Common myeloid progenitor, CD34-positive (primary cell): ENCODE data around the gene KRT81.

ENCODE experiments used
- CTCF ChIA-PET: fragments of 350-600 bp; sonication (Branson Sonifier 250); formaldehyde crosslinking; loops from one replicate; lab custom pipeline; 2021; ENCODE audit warnings: antibody characterized with exemption; lab: Charles Lee
- POLR2A ChIA-PET: fragments of 350-600 bp; sonication (Branson Sonifier 250); formaldehyde crosslinking; loops from one replicate; lab custom pipeline; 2021; ENCODE audit warnings: antibody characterized with exemption; lab: Charles Lee
- DNase-seq, 3 donors: peaks; one replicate each; pipeline versions ENCODE4 v3.0.0 to v3.0.0-alpha.2; 2013
- H3K27ac ChIP-seq, 2 experiments: 1 replicate in 1 of 2; 2 replicates in 1 of 2; pipeline ENCODE4 v1.7.0; 2013; ENCODE audit warnings: inconsistent platforms in 2 of 2, low read length in 2 of 2, mild to moderate bottlenecking in 2 of 2, low read depth in 1 of 2, moderate library complexity in 1 of 2; ENCODE audit not compliant: severe bottlenecking in 2 of 2, insufficient read depth in 1 of 2, poor library complexity in 1 of 2
- H3K27me3 ChIP-seq, 5 experiments: replicated peaks in 2 of 5; 1 replicate in 3 of 5; 2 replicates in 2 of 5; pipeline versions ENCODE4 v1.6.1 to v1.7.0; 2013; ENCODE audit warnings: low read length in 4 of 5, mild to moderate bottlenecking in 2 of 5, moderate library complexity in 2 of 5, inconsistent platforms in 1 of 5; ENCODE audit not compliant: insufficient read depth in 5 of 5, control insufficient read depth in 4 of 5
- H3K36me3 ChIP-seq, 4 experiments: 1 replicate in 2 of 4; 2 replicates in 2 of 4; pipeline versions ENCODE4 v1.6.1 to v1.7.0; 2013; ENCODE audit warnings: low read length in 3 of 4, control low read depth in 1 of 4, mild to moderate bottlenecking in 1 of 4; ENCODE audit not compliant: control insufficient read depth in 4 of 4, insufficient read depth in 4 of 4
- H3K4me1 ChIP-seq, 4 experiments: 1 replicate in 3 of 4; 2 replicates in 1 of 4; pipeline versions ENCODE4 v1.6.1 to v1.7.1; 2013; ENCODE audit warnings: low read length in 3 of 4, mild to moderate bottlenecking in 3 of 4, control low read depth in 1 of 4, inconsistent platforms in 1 of 4, moderate library complexity in 1 of 4; ENCODE audit not compliant: control insufficient read depth in 4 of 4, insufficient read depth in 4 of 4; ENCODE audit errors: control extremely low read depth in 1 of 4
- H3K4me3 ChIP-seq, 7 experiments: 1 replicate in 4 of 7; 2 replicates in 3 of 7; pipeline versions ENCODE4 v1.5.1 to v1.7.0; 2013; ENCODE audit warnings: mild to moderate bottlenecking in 7 of 7, low read length in 6 of 7, moderate library complexity in 6 of 7, inconsistent platforms in 2 of 7, low read depth in 2 of 7, control low read depth in 1 of 7; ENCODE audit not compliant: insufficient read depth in 4 of 7, control insufficient read depth in 1 of 7; ENCODE audit errors: extremely low read depth in 1 of 7
- H3K9me3 ChIP-seq, 5 experiments: 1 replicate in 4 of 5; 2 replicates in 1 of 5; pipeline versions ENCODE4 v1.6.1 to v1.7.1; 2013; ENCODE audit warnings: low read length in 4 of 5, mild to moderate bottlenecking in 2 of 5, inconsistent platforms in 1 of 5, low read depth in 1 of 5, moderate library complexity in 1 of 5; ENCODE audit not compliant: control insufficient read depth in 4 of 5, insufficient read depth in 2 of 5; ENCODE audit errors: control extremely low read depth in 1 of 5
- WGBS: methylation state at CpG from one replicate; pipeline ENCODE4 v1.1.5; 2013; ENCODE audit not compliant: insufficient coverage; 5-methylcytosine and 5-hydroxymethylcytosine counted together

The KRT81 gene

DNA sequence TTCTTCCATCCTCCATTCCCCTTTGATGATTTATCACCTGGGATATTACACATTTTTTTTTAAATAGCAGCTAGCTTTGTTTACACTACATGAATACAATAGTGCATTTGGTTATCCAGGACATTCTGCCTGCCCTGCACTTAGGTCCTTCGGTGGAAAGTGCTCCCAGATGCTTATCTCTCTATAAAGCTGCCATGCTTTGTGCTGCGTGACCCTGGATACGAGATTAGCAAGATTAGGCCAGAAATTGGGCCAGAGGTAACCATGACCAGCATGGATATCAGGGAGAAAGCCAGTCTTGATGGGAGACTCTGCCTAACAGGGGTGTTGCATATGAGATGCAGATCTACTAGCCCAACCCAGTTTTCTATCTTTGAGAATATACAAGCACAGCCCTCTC lies 42.0 kb upstream of the KRT81 start:
- ChIA-PET CTCF (interaction anchor here (1.0 to 1.4 kb wide), 2 partner anchors 11 to 27 kb away, joined by 3 to 4 read pairs; no protein-coding TSS in a partner anchor), POLR2A (no interaction called here)
- peaks cover 0 to 11% (median 3%) of the 10 kb centered on the region in 5 experiments for H3K9me3 ChIP-seq
- peaks cover 0 to 3% (median 0%) of the 10 kb centered on the region in 5 experiments for H3K27me3 ChIP-seq
- no peak overlapping the region for H3K27ac ChIP-seq
- H3K4me1 ChIP-seq: no peaks in the 10 kb centered on the region
- no peak for DNase-seq
- H3K4me3 ChIP-seq: no peak overlapping the region
- H3K36me3 ChIP-seq: no peaks in the 10 kb centered on the region
- WGBS: 80% methylated on average over 2 of the region's 3 CpGs

DNA sequence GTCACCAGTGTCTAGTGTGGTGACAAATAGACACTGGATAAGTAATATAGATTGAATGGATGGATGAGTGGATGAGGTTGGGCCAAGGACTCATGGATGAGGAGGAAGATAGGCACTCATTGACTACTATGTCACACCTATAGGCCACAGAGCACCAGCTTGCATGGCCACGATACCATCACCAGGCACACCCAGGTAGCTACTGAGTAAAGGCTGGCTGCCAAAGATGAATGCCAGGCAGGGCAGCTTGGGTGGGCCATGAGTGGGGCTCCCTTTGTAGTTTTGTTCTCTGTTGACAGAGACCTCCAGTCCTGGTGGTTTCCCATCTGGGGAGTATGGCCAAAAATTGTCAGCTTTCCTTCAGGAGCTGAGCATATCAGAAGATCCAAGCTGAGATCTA lies 41.0 kb upstream of the KRT81 start:
- CTCF ChIA-PET: interaction anchor here (1.4 to 7.3 kb wide), 2 partner anchors 10 to 17 kb away, joined by 3 to 42 read pairs; no protein-coding TSS in a partner anchor

DNA sequence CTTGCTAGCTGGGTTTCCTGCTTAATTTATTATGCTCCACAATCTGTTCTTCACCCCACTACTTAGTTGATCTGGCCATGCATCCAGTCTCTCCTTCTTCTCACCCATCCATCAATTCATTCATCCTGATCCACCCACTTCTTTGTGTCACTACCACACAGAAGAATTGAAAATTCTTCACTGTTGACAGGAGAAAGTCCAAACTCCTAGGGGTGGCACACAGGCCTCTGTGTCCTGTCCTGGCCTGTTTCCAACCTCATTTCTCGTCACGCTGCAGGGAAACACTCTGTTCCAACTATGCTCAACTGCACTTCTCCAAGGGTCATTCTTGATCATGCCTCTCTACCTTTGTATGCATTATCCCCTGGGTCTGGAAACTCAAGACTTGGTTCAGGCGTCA lies 40.5 kb upstream of the KRT81 start:
- Histone ChIP-seq H3K36me3 (no peaks in the 10 kb centered on the region), H3K4me3 (no peak overlapping the region), H3K27ac (no peak overlapping the region), H3K9me3 (peaks cover 0 to 8% (median 3%) of the 10 kb centered on the region in 5 experiments), H3K4me1 (no peaks in the 10 kb centered on the region), H3K27me3 (peaks cover 0 to 3% (median 0%) of the 10 kb centered on the region in 5 experiments)
- WGBS: 100% methylated on average over 2 of the region's 3 CpGs
- POLR2A ChIA-PET: interaction anchor here (1.2 kb wide), 1 partner anchor 1451 kb away, joined by 3 read pairs; no protein-coding TSS in a partner anchor
- CTCF ChIA-PET: interaction anchor here (1.2 to 7.3 kb wide), 5 partner anchors 10 to 53 kb away, joined by 3 to 42 read pairs (median 4); no protein-coding TSS in a partner anchor
- DNase-seq: no peak

More for the DNA sequence above, 41.0 kb upstream of the KRT81 start:
- no peak for DNase-seq
- no peaks in the 10 kb centered on the region for H3K4me1 ChIP-seq
- peaks cover 0 to 8% (median 3%) of the 10 kb centered on the region in 5 experiments for H3K9me3 ChIP-seq
- H3K27me3 ChIP-seq: peaks cover 0 to 3% (median 0%) of the 10 kb centered on the region in 5 experiments
- H3K27ac ChIP-seq: no peak overlapping the region
- no CpG with 5 or more reads among the region's 1 CpG for WGBS
- POLR2A ChIA-PET: no interaction called here
- H3K36me3 ChIP-seq: no peaks in the 10 kb centered on the region
- no peak overlapping the region for H3K4me3 ChIP-seq

DNA sequence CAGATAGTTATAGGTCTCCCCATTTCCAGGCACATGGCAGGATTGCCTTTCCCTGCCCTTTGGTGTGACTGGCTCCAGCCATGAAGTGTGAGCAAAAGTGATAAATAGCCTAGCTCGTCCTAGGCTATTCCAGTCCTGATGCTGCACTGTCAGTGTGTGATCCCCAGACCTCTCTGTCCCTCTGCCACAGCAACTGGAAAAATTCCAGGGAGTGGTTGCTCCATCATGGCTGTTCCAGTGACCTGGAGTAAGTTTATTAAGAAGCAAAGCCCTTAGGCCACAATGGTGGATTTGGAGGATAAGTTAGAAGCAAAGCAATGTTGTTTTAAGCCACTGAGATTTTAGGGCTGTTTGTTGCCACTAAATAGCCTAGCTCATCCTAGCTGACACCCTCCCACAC lies 39.7 kb upstream of the KRT81 start:
- no peaks in the 10 kb centered on the region for H3K36me3 ChIP-seq
- peaks cover 0 to 3% (median 0%) of the 10 kb centered on the region in 5 experiments for H3K27me3 ChIP-seq
- H3K4me1 ChIP-seq: no peaks in the 10 kb centered on the region
- peaks cover 0 to 6% (median 3%) of the 10 kb centered on the region in 5 experiments for H3K9me3 ChIP-seq
- CTCF ChIA-PET: interaction anchor here (1.0 to 7.3 kb wide), 6 partner anchors 16 to 154 kb away, joined by 3 to 42 read pairs (median 4); no protein-coding TSS in a partner anchor
- no peak overlapping the region for H3K4me3 ChIP-seq
- POLR2A ChIA-PET: interaction anchor here (1.2 kb wide), 1 partner anchor 1451 kb away, joined by 3 read pairs; no protein-coding TSS in a partner anchor
- no peak overlapping the region for H3K27ac ChIP-seq
- 100% methylated on average over 1 of the region's 1 CpG for WGBS
- no peak for DNase-seq

DNA sequence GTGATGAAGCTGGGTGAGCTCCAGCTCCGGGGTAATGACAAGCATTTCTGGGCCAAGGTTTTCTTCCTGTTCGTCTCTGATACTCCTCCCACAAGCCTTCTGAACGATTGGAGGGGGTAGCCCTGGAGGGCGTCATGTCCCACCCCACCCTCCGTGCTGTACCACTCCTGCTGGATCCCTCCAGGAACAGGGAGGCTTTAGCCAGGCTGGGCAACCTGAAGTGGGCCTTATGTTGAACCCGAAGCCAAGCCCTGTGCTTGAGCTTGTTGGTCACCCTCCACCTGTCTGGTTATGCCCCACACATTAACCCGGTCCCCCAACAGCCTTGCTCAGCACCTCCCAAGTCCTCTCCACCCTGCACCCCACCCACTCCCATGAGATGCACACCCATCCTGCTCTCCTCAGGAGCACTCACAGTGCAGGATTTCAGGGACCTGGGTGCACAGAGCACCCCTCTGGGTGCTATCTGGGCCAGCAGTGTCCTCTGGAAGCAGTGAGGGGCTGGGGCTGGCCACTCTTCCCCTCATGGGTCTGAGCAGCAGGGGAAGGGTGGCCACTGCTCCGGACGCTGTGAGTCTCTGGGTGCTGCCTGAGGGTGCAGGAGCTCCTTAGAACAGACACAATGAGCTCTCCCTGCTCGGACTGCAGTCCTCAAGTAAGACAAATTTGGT lies 36.6 kb upstream of the KRT81 start:
- CTCF ChIA-PET: interaction anchor here (0.9 to 12.8 kb wide), 36 partner anchors 9 to 552 kb away, joined by 3 to 151 read pairs (median 5); no protein-coding TSS in a partner anchor
- DNase-seq: no peak
- Histone ChIP-seq H3K9me3 (no peaks in the 10 kb centered on the region), H3K27me3 (peaks cover 0 to 3% (median 2%) of the 10 kb centered on the region in 5 experiments), H3K27ac (no peak overlapping the region), H3K4me3 (no peak overlapping the region), H3K36me3 (no peaks in the 10 kb centered on the region), H3K4me1 (no peaks in the 10 kb centered on the region)
- WGBS: 73% methylated on average over 10 of the region's 10 CpGs
- POLR2A ChIA-PET: interaction anchor here (0.8 to 1.4 kb wide), 3 partner anchors 11 to 171 kb away, joined by 3 read pairs; no protein-coding TSS in a partner anchor

DNA sequence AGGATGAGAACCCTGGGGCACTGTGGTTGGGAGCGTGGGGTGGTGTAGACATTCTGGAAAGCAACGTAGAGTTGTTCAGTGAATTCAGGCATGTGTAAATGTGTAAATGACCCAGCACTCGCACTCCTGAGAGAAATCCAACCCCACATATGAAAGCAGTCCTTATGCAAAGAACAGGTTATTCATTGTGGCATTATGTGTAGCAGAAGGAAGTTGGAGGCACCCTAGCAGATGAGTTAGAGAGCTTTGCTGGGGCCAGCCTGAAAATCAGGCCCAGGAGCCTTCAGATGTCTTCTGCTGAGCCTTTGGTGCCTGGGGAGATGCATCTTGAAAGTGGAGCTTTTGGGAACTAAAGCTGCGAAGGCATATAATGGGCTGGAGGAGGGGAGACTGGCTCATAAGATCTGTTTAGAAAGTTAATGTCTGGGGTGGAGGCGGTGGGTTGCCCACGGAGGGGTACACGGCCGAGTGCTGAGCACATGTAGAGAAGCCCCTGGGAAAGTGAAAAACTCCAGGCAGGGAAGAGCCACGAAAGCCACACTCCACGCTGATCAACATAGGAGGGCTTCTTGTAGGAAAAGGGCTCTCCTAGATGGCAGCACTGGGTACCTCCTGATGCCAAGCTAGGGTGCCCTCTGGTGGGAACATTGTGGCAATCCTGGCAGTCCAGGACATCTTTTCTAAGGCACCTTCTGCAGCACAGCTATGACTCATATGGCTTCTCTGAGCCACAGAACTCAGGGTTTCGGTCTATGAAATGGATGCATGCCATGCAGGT lies 35.9 kb upstream of the KRT81 start:
- no peaks in the 10 kb centered on the region for H3K36me3 ChIP-seq

More for the DNA sequence above, 35.9 kb upstream of the KRT81 start:
- H3K4me3 ChIP-seq: no peak overlapping the region
- CTCF ChIA-PET: interaction anchor here (0.7 to 12.8 kb wide), 35 partner anchors 9 to 553 kb away, joined by 3 to 151 read pairs (median 6); no protein-coding TSS in a partner anchor
- no peak overlapping the region for H3K27ac ChIP-seq
- POLR2A ChIA-PET: interaction anchor here (0.8 to 1.4 kb wide), 3 partner anchors 12 to 170 kb away, joined by 3 read pairs; no protein-coding TSS in a partner anchor
- H3K9me3 ChIP-seq: no peaks in the 10 kb centered on the region
- peaks cover 0 to 9% (median 3%) of the 10 kb centered on the region in 5 experiments for H3K27me3 ChIP-seq
- peak; percentile 91 to 95 (median 94) for DNase-seq
- 60% methylated on average over 9 of the region's 11 CpGs for WGBS
- H3K4me1 ChIP-seq: no peaks in the 10 kb centered on the region
